T-helper 1 cell treated with Interleukin-12 subunit alpha and Interleukin-12 subunit beta and Interleukin-4 antibody, amounts not matched to agents 30 ng/mL and 1 ng/mL, for 36 hours (primary cell): ENCODE measurements around the gene CDKN1B. TPM values are rescaled to one million over a fixed set of nuclear protein-coding genes. Genes with fewer than 3 reads are reported as not detected.

Experiments used
- intact Hi-C: fragments of 100-400 bp; cut with micrococcal nuclease; formaldehyde crosslinking; loops from one replicate; pipeline ENCODE4 v1.15.1; 2024
- total RNA-seq: library from RNA; stranded (reverse); gene quantifications from 2 replicates; pipeline ENCODE4 v1.2.3, GENCODE V29; 2022

Gene CDKN1B
- total RNA-seq, 1 donor from 2014 or later, result 96.9 TPM

- intact Hi-C loops, result no loop called here
Measured at GRCh38 chr12:12748044-12748443, 30.9 kb downstream of the CDKN1B start.

GRCh38 chr12:12749433-12749832 is 32.3 kb downstream of the CDKN1B start:
- intact Hi-C loops, result no loop called here

- intact Hi-C loops, result no loop called here
Measured at GRCh38 chr12:12755923-12756322, 38.8 kb downstream of the CDKN1B start.

GRCh38 chr12:12757121-12757520 is 40.0 kb downstream of the CDKN1B start:
- intact Hi-C loops, result no loop called here

GRCh38 chr12:12759234-12759915 is 42.2 kb downstream of the CDKN1B start:
- intact Hi-C loops, result no loop called here

GRCh38 chr12:12764824-12765223 is 47.7 kb downstream of the CDKN1B start:
- intact Hi-C loops, result no loop called here

- intact Hi-C loops, result no loop called here
Measured at GRCh38 chr12:12770262-12770661, 53.1 kb downstream of the CDKN1B start.

Other genes with a start within 250 kb of the CDKN1B start
- 46.2 and 49.4 TPM in 2 replicates for gene DUSP16, start 154.5 kb upstream of the CDKN1B start, total RNA-seq
- gene CREBL2, start 105.5 kb upstream of the CDKN1B start, total RNA-seq, result 19.0 and 20.4 TPM in 2 replicates
- 7.1 and 7.6 TPM in 2 replicates for gene GPR19, start 21.2 kb upstream of the CDKN1B start, total RNA-seq
- 7.3 and 11.0 TPM in 2 replicates for gene APOLD1, start 68.3 kb downstream of the CDKN1B start, total RNA-seq
- 87.1 and 87.6 TPM in 2 replicates for gene DDX47, start 96.0 kb downstream of the CDKN1B start, total RNA-seq
- gene GPRC5A, start 174.2 kb downstream of the CDKN1B start, total RNA-seq, result not detected in 2 replicates
- gene GPRC5D, start 234.8 kb downstream of the CDKN1B start, total RNA-seq, result not detected in 2 replicates